SU-DHL-6 (cell line): ENCODE data around the gene CTBP1.

Source experiments
- CTCF ChIP-seq: fragments of 200-600 bp; sonication (generic); IDR thresholded peaks from one replicate; pipeline ENCODE4 v1.5.1; 2017; ENCODE audit warnings: antibody characterized with exemption, mild to moderate bottlenecking, low read length, moderate library complexity; ENCODE audit not compliant: insufficient read depth, poor library complexity, severe bottlenecking
- EZH2phosphoT487 ChIP-seq: fragments of 200-600 bp; sonication (generic), shearing (Covaris generic); conservative IDR thresholded peaks from 2 replicates; pipeline ENCODE4 v1.6.1; 2018; ENCODE audit warnings: mild to moderate bottlenecking, antibody characterized with exemption, low read length, moderate library complexity, mixed read lengths

GRCh38 chr4:1170156-1170975 is 78.6 kb downstream of the CTBP1 start:
- TF ChIP-seq CTCF (no peak), EZH2phosphoT487 (no peak)
